Testis (tissue), 2 donors: ENCODE data around the gene NIPBL.

Source experiments
- CTCF ChIP-seq, 3 experiments: fragments of 450-650 bp in 2 of 3; fragments of 200-600 bp in 1 of 3; sonication (generic) in 1 of 3; IDR thresholded peaks; one replicate each; pipeline ENCODE4 v1.5.1; 2016 to 2019; ENCODE audit warnings: antibody characterized with exemption in 3 of 3, mild to moderate bottlenecking in 2 of 3, moderate library complexity in 1 of 3
- POLR2A ChIP-seq: fragments of 450-650 bp; IDR thresholded peaks from one replicate; pipeline ENCODE4 v1.6.1; 2017; ENCODE audit warnings: antibody characterized with exemption, mild to moderate bottlenecking, moderate library complexity

GRCh38 chr5:37112383-37112991, 235.9 kb downstream of the NIPBL start:
- no peak for TF ChIP-seq CTCF (IDR thresholded peaks at IDR 0.05)
- no peak for TF ChIP-seq POLR2A
